Neural cell (in vitro differentiated cells): Measurements from ENCODE around the gene XIRP2. TPM values are rescaled to one million over a fixed set of nuclear protein-coding genes. Genes with fewer than 3 reads are reported as not detected.

ENCODE experiments used
- H2AFZ ChIP-seq: fragments of 200-600, 300-800 bp; sonication (generic), shearing (Covaris generic); 2 replicates; pipeline ENCODE4 v1.6.0; 2014; ENCODE audit warnings: low read depth, mild to moderate bottlenecking, antibody characterized with exemption, low read length, moderate library complexity
- H3F3A ChIP-seq: fragments of 200-600 bp; shearing (Covaris generic); 2 replicates; pipeline ENCODE4 v1.6.1; 2016; ENCODE audit warnings: mild to moderate bottlenecking, moderate library complexity, mixed read lengths, antibody characterized with exemption, low read length; ENCODE audit not compliant: insufficient read depth, poor library complexity, severe bottlenecking
- H3K27ac ChIP-seq: fragments of 200-600, 300-800 bp; sonication (generic), shearing (Covaris generic); 2 replicates; pipeline ENCODE4 v1.5.1; 2014; ENCODE audit warnings: mild to moderate bottlenecking, low read length, moderate library complexity
- H3K27me3 ChIP-seq: fragments of 300-800, 200-600 bp; sonication (generic), shearing (Covaris generic); 2 replicates; pipeline ENCODE4 v1.6.0; 2014; ENCODE audit warnings: mild to moderate bottlenecking, low read depth, low read length, moderate library complexity; ENCODE audit not compliant: insufficient read depth
- H3K36me3 ChIP-seq: fragments of 300-800, 200-600 bp; sonication (generic), shearing (Covaris generic); 2 replicates; pipeline ENCODE4 v1.5.1; 2014; ENCODE audit warnings: mild to moderate bottlenecking, antibody characterized with exemption, low read length, moderate library complexity; ENCODE audit not compliant: insufficient read depth
- H3K4me2 ChIP-seq: fragments of 300-800, 200-600 bp; sonication (generic), shearing (Covaris generic); 2 replicates; pipeline ENCODE4 v1.6.0; 2014; ENCODE audit warnings: mild to moderate bottlenecking, low read length
- H3K4me3 ChIP-seq: fragments of 300-800, 200-600 bp; sonication (generic), shearing (Covaris generic); 2 replicates; pipeline ENCODE4 v1.5.1; 2014; ENCODE audit warnings: mild to moderate bottlenecking, low read length, moderate library complexity
- H3K79me2 ChIP-seq: fragments of 200-600 bp; shearing (Covaris generic); replicated peaks from 2 replicates; pipeline ENCODE4 v1.6.0; 2014; ENCODE audit warnings: mild to moderate bottlenecking, low read length, moderate library complexity; ENCODE audit not compliant: insufficient read depth
- H3K9ac ChIP-seq: fragments of 300-800, 200-600 bp; sonication (generic), shearing (Covaris generic); 2 replicates; pipeline ENCODE4 v1.6.1; 2016; ENCODE audit warnings: mild to moderate bottlenecking, low read length, mixed read lengths
- H3K9me2 ChIP-seq: fragments of 200-600 bp; shearing (Covaris generic); 2 replicates; pipeline ENCODE4 v1.6.1; 2016; ENCODE audit warnings: mild to moderate bottlenecking, low read length, mixed read lengths; ENCODE audit not compliant: insufficient read depth
- H3K9me3 ChIP-seq: fragments of 200-600, 300-800 bp; sonication (generic), shearing (Covaris generic); 2 replicates; pipeline ENCODE4 v1.6.1; 2016; ENCODE audit warnings: mild to moderate bottlenecking, mixed run types, low read length, moderate library complexity, mixed read lengths
- H4K20me1 ChIP-seq: fragments of 200-600 bp; shearing (Covaris generic); 2 replicates; pipeline ENCODE4 v1.6.1; 2016; ENCODE audit warnings: mild to moderate bottlenecking, mixed run types; ENCODE audit not compliant: insufficient read depth
- CTCF ChIP-seq: fragments of 450-650 bp; IDR thresholded peaks from 2 replicates; pipeline ENCODE4 v1.5.1; 2014; ENCODE audit warnings: antibody characterized with exemption, mild to moderate bottlenecking, moderate library complexity; ENCODE audit not compliant: poor library complexity, severe bottlenecking
- EP300 ChIP-seq: fragments of 450-650 bp; conservative IDR thresholded peaks from 2 replicates; pipeline ENCODE4 v1.6.1; 2014; ENCODE audit warnings: antibody characterized with exemption, mild to moderate bottlenecking, moderate library complexity; ENCODE audit not compliant: poor library complexity, severe bottlenecking
- EZH2 ChIP-seq: fragments of 200-600, 300-800 bp; shearing (Covaris generic), sonication (generic); IDR thresholded peaks from 2 replicates; pipeline ENCODE4 v1.6.1; 2014; ENCODE audit warnings: antibody characterized with exemption, low read length, borderline replicate concordance, mild to moderate bottlenecking; ENCODE audit not compliant: insufficient read depth, poor library complexity, severe bottlenecking
- MXI1 ChIP-seq: fragments of 450-650 bp; conservative IDR thresholded peaks from 2 replicates; pipeline ENCODE4 v1.6.1; 2014; ENCODE audit warnings: antibody characterized with exemption, mild to moderate bottlenecking; ENCODE audit not compliant: poor library complexity, severe bottlenecking
- POLR2AphosphoS5 ChIP-seq: IDR thresholded peaks from 2 replicates; pipeline ENCODE4 v1.6.1; 2012
- RAD21 ChIP-seq: fragments of 450-650 bp; conservative IDR thresholded peaks from 2 replicates; pipeline ENCODE4 v1.6.1; 2014; ENCODE audit warnings: antibody characterized with exemption, mild to moderate bottlenecking, moderate library complexity
- SMC3 ChIP-seq: fragments of 450-650 bp; conservative IDR thresholded peaks from 2 replicates; pipeline ENCODE4 v1.6.1; 2014; ENCODE audit warnings: antibody characterized with exemption, mild to moderate bottlenecking, moderate library complexity; ENCODE audit not compliant: poor library complexity
- TAF1 ChIP-seq: IDR thresholded peaks from 2 replicates; pipeline ENCODE4 v1.6.1; 2012; ENCODE audit warnings: low read depth
- polyA plus RNA-seq: library from polyadenylated mRNA; depleted of rRNA; stranded (reverse); fragments of >200 nt; gene quantifications from 2 replicates; pipeline ENCODE4 v1.2.3, GENCODE V29; 2014
- TF ChIP-seq, protein P1 (sequence below): IDR thresholded peaks from 2 replicates; pipeline ENCODE4 v1.6.1; 2012; ENCODE audit warnings: borderline replicate concordance

XIRP2 gene
- polyA plus RNA-seq, 1 donor from 2014 or later, result not detected

GRCh38 chr2:166934817-166935216 lies 46.5 kb downstream of the XIRP2 start:
- H3K9me2 ChIP-seq, result no peaks in the 10 kb centered on the region
- no peak overlapping the region for H2AFZ ChIP-seq
- no peak overlapping the region for H3K4me3 ChIP-seq
- H3K4me2 ChIP-seq, result no peak overlapping the region
- no peaks in the 10 kb centered on the region for H3K36me3 ChIP-seq
- no peaks in the 10 kb centered on the region for H3F3A ChIP-seq
- H3K27me3 ChIP-seq, result no peaks in the 10 kb centered on the region
- no peak overlapping the region for H3K27ac ChIP-seq
- H3K79me2 ChIP-seq, result no peaks in the 10 kb centered on the region
- H3K9me3 ChIP-seq, result no peaks in the 10 kb centered on the region
- H3K9ac ChIP-seq, result no peak overlapping the region
- TF ChIP-seq EZH2, result no peak
- no peak for TF ChIP-seq SMC3
- no peak for TF ChIP-seq TAF1
- TF ChIP-seq MXI1, result no peak
- TF ChIP-seq POLR2AphosphoS5, result no peak
- no peak for TF ChIP-seq CTCF
- TF ChIP-seq, protein P1, sequence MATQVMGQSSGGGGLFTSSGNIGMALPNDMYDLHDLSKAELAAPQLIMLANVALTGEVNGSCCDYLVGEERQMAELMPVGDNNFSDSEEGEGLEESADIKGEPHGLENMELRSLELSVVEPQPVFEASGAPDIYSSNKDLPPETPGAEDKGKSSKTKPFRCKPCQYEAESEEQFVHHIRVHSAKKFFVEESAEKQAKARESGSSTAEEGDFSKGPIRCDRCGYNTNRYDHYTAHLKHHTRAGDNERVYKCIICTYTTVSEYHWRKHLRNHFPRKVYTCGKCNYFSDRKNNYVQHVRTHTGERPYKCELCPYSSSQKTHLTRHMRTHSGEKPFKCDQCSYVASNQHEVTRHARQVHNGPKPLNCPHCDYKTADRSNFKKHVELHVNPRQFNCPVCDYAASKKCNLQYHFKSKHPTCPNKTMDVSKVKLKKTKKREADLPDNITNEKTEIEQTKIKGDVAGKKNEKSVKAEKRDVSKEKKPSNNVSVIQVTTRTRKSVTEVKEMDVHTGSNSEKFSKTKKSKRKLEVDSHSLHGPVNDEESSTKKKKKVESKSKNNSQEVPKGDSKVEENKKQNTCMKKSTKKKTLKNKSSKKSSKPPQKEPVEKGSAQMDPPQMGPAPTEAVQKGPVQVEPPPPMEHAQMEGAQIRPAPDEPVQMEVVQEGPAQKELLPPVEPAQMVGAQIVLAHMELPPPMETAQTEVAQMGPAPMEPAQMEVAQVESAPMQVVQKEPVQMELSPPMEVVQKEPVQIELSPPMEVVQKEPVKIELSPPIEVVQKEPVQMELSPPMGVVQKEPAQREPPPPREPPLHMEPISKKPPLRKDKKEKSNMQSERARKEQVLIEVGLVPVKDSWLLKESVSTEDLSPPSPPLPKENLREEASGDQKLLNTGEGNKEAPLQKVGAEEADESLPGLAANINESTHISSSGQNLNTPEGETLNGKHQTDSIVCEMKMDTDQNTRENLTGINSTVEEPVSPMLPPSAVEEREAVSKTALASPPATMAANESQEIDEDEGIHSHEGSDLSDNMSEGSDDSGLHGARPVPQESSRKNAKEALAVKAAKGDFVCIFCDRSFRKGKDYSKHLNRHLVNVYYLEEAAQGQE, result no peak
- TF ChIP-seq RAD21, result no peak
- no peak for TF ChIP-seq EP300
- no peaks in the 10 kb centered on the region for H4K20me1 ChIP-seq

DNA sequence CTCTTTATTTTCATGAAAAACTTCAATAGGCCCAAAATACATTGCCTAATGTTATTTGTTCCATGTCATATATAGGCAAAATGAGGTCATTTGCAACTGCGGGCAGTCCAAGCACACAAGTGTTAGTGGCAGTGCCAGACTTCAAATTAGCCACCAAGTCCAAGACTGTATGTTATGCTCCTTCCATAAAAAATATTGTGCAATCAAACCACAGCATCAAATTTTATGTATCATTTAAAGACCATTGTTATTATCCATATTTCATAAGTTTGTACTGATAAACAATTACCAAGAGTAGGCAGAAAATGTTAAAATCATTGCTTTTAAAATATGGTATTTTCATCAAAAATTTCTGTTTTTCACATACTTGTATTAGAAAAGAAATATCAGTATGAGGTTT lies 54.1 kb downstream of the XIRP2 start:
- Histone ChIP-seq H3K9me2 (no peaks in the 10 kb centered on the region), H3K9me3 (no peaks in the 10 kb centered on the region), H3F3A (no peaks in the 10 kb centered on the region), H3K9ac (no peak overlapping the region), H2AFZ (no peak overlapping the region), H3K27me3 (no peaks in the 10 kb centered on the region), H3K4me2 (no peak overlapping the region), H3K27ac (no peak overlapping the region), H3K36me3 (no peaks in the 10 kb centered on the region), H3K79me2 (no peaks in the 10 kb centered on the region), H3K4me3 (no peak overlapping the region), H4K20me1 (no peaks in the 10 kb centered on the region)
- no peak for TF ChIP-seq EP300
- TF ChIP-seq, protein P1, result no peak
- no peak for TF ChIP-seq MXI1
- no peak for TF ChIP-seq EZH2
- TF ChIP-seq CTCF, result no peak
- TF ChIP-seq POLR2AphosphoS5, result no peak
- TF ChIP-seq SMC3, result no peak
- no peak for TF ChIP-seq RAD21
- TF ChIP-seq TAF1, result no peak
